SK-N-SH (cell line): Measurements from ENCODE around the gene CFTR. TPM values are rescaled to one million over a fixed set of nuclear protein-coding genes. Genes with fewer than 3 reads are reported as not detected.

Source experiments
- CTCF ChIA-PET: fragments of 300-600, 350-600 bp; formaldehyde crosslinking; extraction: SDS; loops from one replicate; lab custom pipeline; 2021; lab: Yijun Ruan, JAX
- POLR2A ChIA-PET: fragments of 350-600 bp; sonication (Branson Sonifier 250); formaldehyde crosslinking; extraction: SDS; loops from one replicate; lab custom pipeline; 2020; ENCODE audit warnings: antibody characterized with exemption, inconsistent platforms; lab: Yijun Ruan, JAX
- DNase-seq: peaks from one replicate; pipeline ENCODE4 v3.0.0; 2012
- H2AFZ ChIP-seq: fragments of 200-600 bp; sonication (generic); 2 replicates; pipeline ENCODE4 v1.8.1; 2016; ENCODE audit warnings: antibody characterized with exemption, mild to moderate bottlenecking, low read depth
- H3F3A ChIP-seq: fragments of 200-600 bp; sonication (generic); replicated peaks from 2 replicates; pipeline ENCODE3; 2016; ENCODE audit warnings: antibody characterized with exemption, mild to moderate bottlenecking; ENCODE audit not compliant: insufficient read depth
- H3K27ac ChIP-seq, 2 experiments: fragments of 200-500 bp in 1 of 2; fragments of 200-600 bp in 1 of 2; sonication (Bioruptor generic) in 1 of 2; sonication (generic), shearing (Covaris generic) in 1 of 2; 2 replicates each; pipeline versions ENCODE4 v1.5.1 to v1.6.1; 2014 to 2016; ENCODE audit warnings: low read depth in 2 of 2, inconsistent platforms in 1 of 2, low read length in 1 of 2, mild to moderate bottlenecking in 1 of 2, mixed read lengths in 1 of 2
- H3K27me3 ChIP-seq: fragments of 200-600 bp; sonication (generic), shearing (Covaris generic); 2 replicates; pipeline ENCODE4 v1.6.1; 2016; ENCODE audit warnings: mixed run types; ENCODE audit not compliant: insufficient read depth
- H3K36me3 ChIP-seq, 2 experiments: fragments of 200-500 bp in 1 of 2; fragments of 200-600 bp in 1 of 2; sonication (Bioruptor generic) in 1 of 2; sonication (generic) in 1 of 2; replicated peaks in 1 of 2; 2 replicates each; pipeline versions ENCODE3 to v1.5.1; 2014 to 2016; ENCODE audit warnings: low read length in 1 of 2, mild to moderate bottlenecking in 1 of 2; ENCODE audit not compliant: insufficient read depth in 2 of 2, control insufficient read depth in 1 of 2
- H3K4me1 ChIP-seq, 2 experiments: fragments of 200-500 bp in 1 of 2; fragments of 200-600 bp in 1 of 2; sonication (Bioruptor generic) in 1 of 2; sonication (generic), shearing (Covaris generic) in 1 of 2; 2 replicates each; pipeline versions ENCODE4 v1.5.1 to v1.6.1; 2014 to 2016; ENCODE audit warnings: low read depth in 1 of 2, low read length in 1 of 2, mixed run types in 1 of 2; ENCODE audit not compliant: insufficient read depth in 2 of 2, control insufficient read depth in 1 of 2
- H3K4me2 ChIP-seq: fragments of 200-600 bp; sonication (generic), shearing (Covaris generic); 2 replicates; pipeline ENCODE4 v1.6.1; 2017; ENCODE audit warnings: mixed run types
- H3K4me3 ChIP-seq, 2 experiments: fragments of 200-500 bp in 1 of 2; fragments of 200-600 bp in 1 of 2; sonication (Bioruptor generic) in 1 of 2; sonication (generic), shearing (Covaris generic) in 1 of 2; 2 replicates each; pipeline versions ENCODE4 v1.5.1 to v1.8.1; 2014 to 2016; ENCODE audit warnings: low read depth in 2 of 2, inconsistent platforms in 1 of 2, low read length in 1 of 2, mild to moderate bottlenecking in 1 of 2, mixed read lengths in 1 of 2, moderate library complexity in 1 of 2
- H3K79me2 ChIP-seq: fragments of 200-600 bp; sonication (generic); 2 replicates; pipeline ENCODE4 v1.8.1; 2017; ENCODE audit warnings: mild to moderate bottlenecking; ENCODE audit not compliant: insufficient read depth
- H3K9ac ChIP-seq: fragments of 200-600 bp; sonication (generic); 2 replicates; pipeline ENCODE4 v1.6.1; 2017; ENCODE audit warnings: mixed run types
- H3K9me2 ChIP-seq: fragments of 200-600 bp; sonication (generic); 2 replicates; pipeline ENCODE4 v1.6.1; 2017; ENCODE audit warnings: mixed run types
- H3K9me3 ChIP-seq: fragments of 200-600 bp; sonication (generic); 2 replicates; pipeline ENCODE4 v1.6.1; 2017; ENCODE audit warnings: mixed run types, mild to moderate bottlenecking, moderate library complexity
- H4K20me1 ChIP-seq: fragments of 200-600 bp; sonication (generic); 2 replicates; pipeline ENCODE4 v1.6.1; 2017; ENCODE audit warnings: mild to moderate bottlenecking, mixed run types; ENCODE audit not compliant: insufficient read depth
- EP300 ChIP-seq, 2 experiments: IDR thresholded peaks; 2 replicates each; pipeline versions ENCODE4 v1.4.0 to v1.6.1; 2012; ENCODE audit warnings: borderline replicate concordance in 1 of 2, low read depth in 1 of 2, low read length in 1 of 2
- FOSL2 ChIP-seq: IDR thresholded peaks from 2 replicates; pipeline ENCODE4 v1.4.0; 2012; ENCODE audit warnings: low read depth, mild to moderate bottlenecking, moderate library complexity, borderline replicate concordance
- FOXJ3 ChIP-seq: sonication (generic); formaldehyde crosslinking; IDR thresholded peaks from 2 replicates; pipeline ENCODE4 v1.5.1; 2020; ENCODE audit warnings: mild to moderate bottlenecking, missing genetic modification reagents
- FOXM1 ChIP-seq: IDR thresholded peaks from 2 replicates; pipeline ENCODE4 v1.4.0; 2012; ENCODE audit warnings: low read depth, mild to moderate bottlenecking
- GABPA ChIP-seq: IDR thresholded peaks from 2 replicates; pipeline ENCODE4 v1.4.0; 2012; ENCODE audit warnings: low read depth, mild to moderate bottlenecking
- IRF3 ChIP-seq: fragments of 150-350 bp; IDR thresholded peaks from 2 replicates; pipeline ENCODE4 v1.6.1; 2016; ENCODE audit warnings: mild to moderate bottlenecking, low read depth, low read length
- MEF2A ChIP-seq: IDR thresholded peaks from 2 replicates; pipeline ENCODE4 v1.4.0; 2012; ENCODE audit warnings: low read depth, borderline replicate concordance
- NRF1 ChIP-seq: IDR thresholded peaks from 2 replicates; pipeline ENCODE4 v1.6.1; 2012; ENCODE audit warnings: low read depth, mild to moderate bottlenecking, low read length
- RCOR1 ChIP-seq: fragments of 150-350 bp; IDR thresholded peaks from 2 replicates; pipeline ENCODE4 v1.6.1; 2017; ENCODE audit warnings: antibody characterized with exemption, low read length
- RXRA ChIP-seq: IDR thresholded peaks from 2 replicates; pipeline ENCODE4 v1.4.0; 2012; ENCODE audit warnings: low read depth, mild to moderate bottlenecking, borderline replicate concordance
- SIN3A ChIP-seq: IDR thresholded peaks from 2 replicates; pipeline ENCODE4 v1.6.1; 2012; ENCODE audit warnings: low read depth, mild to moderate bottlenecking, low read length, moderate library complexity, borderline replicate concordance
- TCF12 ChIP-seq: IDR thresholded peaks from 2 replicates; pipeline ENCODE4 v1.4.0; 2012
- USF2 ChIP-seq: fragments of 150-350 bp; IDR thresholded peaks from 2 replicates; pipeline ENCODE4 v1.6.1; 2017; ENCODE audit warnings: antibody characterized with exemption, low read length, low read depth, borderline replicate concordance
- YY1 ChIP-seq: IDR thresholded peaks from 2 replicates; pipeline ENCODE4 v1.4.0; 2012; ENCODE audit warnings: low read depth, mild to moderate bottlenecking
- WGBS: methylation state at CpG from one replicate; pipeline ENCODE4 v1.1.6; 2017; ENCODE audit warnings: low lambda C conversion rate; 5-methylcytosine and 5-hydroxymethylcytosine counted together
- polyA plus RNA-seq, 3 experiments: library from polyadenylated mRNA; depleted of rRNA; stranded (reverse); fragments of >200 nt; gene quantifications; 2 replicates each; pipeline ENCODE4 v1.2.3, GENCODE V29; 2012
- TF ChIP-seq, protein P1 (sequence below): IDR thresholded peaks from 2 replicates; pipeline ENCODE4; 2012
- TF ChIP-seq, protein P2 (sequence below): IDR thresholded peaks from 2 replicates; pipeline ENCODE4 v1.4.0; 2012; ENCODE audit warnings: low read depth
- TF ChIP-seq, protein P3 (sequence below): IDR thresholded peaks from 2 replicates; pipeline ENCODE4 v1.4.0; 2012; ENCODE audit warnings: low read depth, borderline replicate concordance

Gene CFTR
- polyA plus RNA-seq, 1 of the 3 experiments (the other 2 are of a cell fraction): not detected

DNA sequence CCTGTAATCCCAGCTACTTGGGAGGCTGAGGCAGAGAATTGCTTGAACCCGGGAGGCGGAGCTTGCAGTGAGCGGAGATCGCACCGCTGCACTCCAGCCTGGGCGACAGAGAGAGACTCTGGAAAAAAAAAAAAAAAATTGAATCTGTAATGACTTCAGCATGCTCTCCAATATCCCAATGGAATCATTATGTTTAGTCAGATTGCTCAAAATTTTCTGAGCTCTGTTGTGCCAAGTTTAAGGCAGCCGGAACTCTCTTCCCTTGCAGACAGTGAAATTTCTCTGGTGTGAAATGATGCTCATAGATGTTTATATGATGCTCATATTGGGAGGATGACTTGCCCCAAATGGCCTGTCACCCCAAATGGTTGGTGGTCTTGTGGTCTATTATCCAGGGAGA is 212.5 kb downstream of the CFTR start:
- Histone ChIP-seq H3K27ac (no peak overlapping the region), H4K20me1 (no peaks in the 10 kb centered on the region), H3K27me3 (no peaks in the 10 kb centered on the region), H3K9me2 (no peaks in the 10 kb centered on the region), H3K36me3 (no peaks in the 10 kb centered on the region), H3K9me3 (no peaks in the 10 kb centered on the region), H3K4me3 (no peak overlapping the region), H3K79me2 (no peaks in the 10 kb centered on the region), H2AFZ (no peak overlapping the region), H3K4me1 (no peaks in the 10 kb centered on the region), H3K4me2 (no peak overlapping the region), H3F3A (no peaks in the 10 kb centered on the region), H3K9ac (no peak overlapping the region)
- 41% methylated on average over 7 of the region's 7 CpGs for WGBS
- ChIA-PET POLR2A (no interaction called here), CTCF (no interaction called here)
- DNase-seq: no peak
- TF ChIP-seq, protein P1, sequence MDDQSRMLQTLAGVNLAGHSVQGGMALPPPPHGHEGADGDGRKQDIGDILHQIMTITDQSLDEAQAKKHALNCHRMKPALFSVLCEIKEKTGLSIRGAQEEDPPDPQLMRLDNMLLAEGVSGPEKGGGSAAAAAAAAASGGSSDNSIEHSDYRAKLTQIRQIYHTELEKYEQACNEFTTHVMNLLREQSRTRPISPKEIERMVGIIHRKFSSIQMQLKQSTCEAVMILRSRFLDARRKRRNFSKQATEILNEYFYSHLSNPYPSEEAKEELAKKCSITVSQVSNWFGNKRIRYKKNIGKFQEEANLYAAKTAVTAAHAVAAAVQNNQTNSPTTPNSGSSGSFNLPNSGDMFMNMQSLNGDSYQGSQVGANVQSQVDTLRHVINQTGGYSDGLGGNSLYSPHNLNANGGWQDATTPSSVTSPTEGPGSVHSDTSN: no peak
- no peak for TF ChIP-seq RXRA
- TF ChIP-seq, protein P2, sequence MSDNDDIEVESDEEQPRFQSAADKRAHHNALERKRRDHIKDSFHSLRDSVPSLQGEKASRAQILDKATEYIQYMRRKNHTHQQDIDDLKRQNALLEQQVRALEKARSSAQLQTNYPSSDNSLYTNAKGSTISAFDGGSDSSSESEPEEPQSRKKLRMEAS: no peak
- no peak for TF ChIP-seq FOSL2
- no peak for TF ChIP-seq MEF2A
- TF ChIP-seq RCOR1: no peak
- TF ChIP-seq EP300 (IDR thresholded peaks at IDR 0.05; ENCODE audit: borderline replicate concordance in 1 of 2, low read depth in 1 of 2, low read length in 1 of 2): no peak
- TF ChIP-seq SIN3A: no peak
- no peak for TF ChIP-seq IRF3
- no peak for TF ChIP-seq YY1
- no peak for TF ChIP-seq FOXM1
- no peak for TF ChIP-seq USF2
- TF ChIP-seq NRF1: no peak
- TF ChIP-seq TCF12: no peak

DNA sequence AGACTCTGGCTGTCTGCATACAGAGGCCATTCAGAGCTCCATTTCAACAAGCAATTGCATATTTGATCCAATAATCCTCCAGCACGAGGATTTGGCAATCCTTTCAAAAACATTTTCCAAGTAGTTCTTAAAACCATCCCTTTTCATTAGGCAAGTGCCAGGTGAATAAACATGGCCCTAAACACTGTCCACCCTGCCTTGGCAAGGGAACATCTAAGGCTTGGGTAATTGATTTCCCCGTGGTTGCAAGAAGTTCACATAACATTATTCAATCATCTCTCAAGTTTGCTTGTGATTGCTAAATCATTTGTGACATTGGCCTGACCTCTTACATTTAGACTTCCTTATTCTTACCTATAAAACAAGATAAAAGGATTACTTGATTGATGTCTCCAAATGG is 218.2 kb downstream of the CFTR start:
- Histone ChIP-seq H3F3A (no peaks in the 10 kb centered on the region), H3K9me3 (no peaks in the 10 kb centered on the region), H3K4me1 (no peaks in the 10 kb centered on the region), H3K36me3 (no peaks in the 10 kb centered on the region), H3K9me2 (no peaks in the 10 kb centered on the region), H3K27ac (no peak overlapping the region), H3K27me3 (no peaks in the 10 kb centered on the region), H3K79me2 (no peaks in the 10 kb centered on the region), H3K9ac (no peak overlapping the region), H2AFZ (no peak overlapping the region), H3K4me2 (no peak overlapping the region), H3K4me3 (no peak overlapping the region), H4K20me1 (no peaks in the 10 kb centered on the region)
- WGBS: 2% methylated on average over 2 of the region's 2 CpGs
- TF ChIP-seq FOXJ3 (CRISPR knock-in tag) (no peak), GABPA (no peak)
- TF ChIP-seq, protein P3, sequence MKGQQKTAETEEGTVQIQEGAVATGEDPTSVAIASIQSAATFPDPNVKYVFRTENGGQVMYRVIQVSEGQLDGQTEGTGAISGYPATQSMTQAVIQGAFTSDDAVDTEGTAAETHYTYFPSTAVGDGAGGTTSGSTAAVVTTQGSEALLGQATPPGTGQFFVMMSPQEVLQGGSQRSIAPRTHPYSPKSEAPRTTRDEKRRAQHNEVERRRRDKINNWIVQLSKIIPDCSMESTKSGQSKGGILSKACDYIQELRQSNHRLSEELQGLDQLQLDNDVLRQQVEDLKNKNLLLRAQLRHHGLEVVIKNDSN: no peak
- CTCF ChIA-PET: no interaction called here
- POLR2A ChIA-PET: no interaction called here
- DNase-seq: no peak
